Superior temporal gyrus (tissue), 1 donor: Measurements from ENCODE around the gene KRT2.

Source experiments
- DNase-seq: peaks from one replicate; pipeline ENCODE4 v3.0.0-alpha.2; 2016; ENCODE audit errors: extremely low spot score

The KRT2 gene

GRCh38 chr12:52663420-52663819, 11.4 kb upstream of the KRT2 start:
- no peak for DNase-seq

- no peak for DNase-seq
Observed at GRCh38 chr12:52662918-52663229, 10.9 kb upstream of the KRT2 start.

GRCh38 chr12:52662093-52662917, 10.3 kb upstream of the KRT2 start:
- DNase-seq, result no peak

- no peak for DNase-seq
Observed at GRCh38 chr12:52661668-52662067, 9.7 kb upstream of the KRT2 start.

GRCh38 chr12:52660934-52661499, 9.0 kb upstream of the KRT2 start:
- no peak for DNase-seq

- no peak for DNase-seq
Observed at GRCh38 chr12:52659951-52660350, 7.9 kb upstream of the KRT2 start.

GRCh38 chr12:52659395-52659794, 7.4 kb upstream of the KRT2 start:
- no peak for DNase-seq

GRCh38 chr12:52658196-52658595, 6.2 kb upstream of the KRT2 start:
- DNase-seq, result no peak

GRCh38 chr12:52657250-52657902, 5.4 kb upstream of the KRT2 start:
- DNase-seq, result no peak

- DNase-seq, result no peak
Observed at GRCh38 chr12:52656616-52657015, 4.6 kb upstream of the KRT2 start.

GRCh38 chr12:52655720-52656124, 3.7 kb upstream of the KRT2 start:
- no peak for DNase-seq

GRCh38 chr12:52655251-52655650, 3.2 kb upstream of the KRT2 start:
- DNase-seq, result no peak

GRCh38 chr12:52650520-52651081, 1.4 kb downstream of the KRT2 start:
- no peak for DNase-seq

GRCh38 chr12:52649066-52649465, 2.9 kb downstream of the KRT2 start:
- no peak for DNase-seq

GRCh38 chr12:52648012-52648550, 3.9 kb downstream of the KRT2 start:
- no peak for DNase-seq

- no peak for DNase-seq
Observed at GRCh38 chr12:52647601-52648000, 4.4 kb downstream of the KRT2 start.

GRCh38 chr12:52646613-52647012, 5.4 kb downstream of the KRT2 start:
- DNase-seq, result no peak

- no peak for DNase-seq
Observed at GRCh38 chr12:52645982-52646381, 6.0 kb downstream of the KRT2 start.

- DNase-seq, result no peak
Observed at GRCh38 chr12:52645120-52645761, 6.8 kb downstream of the KRT2 start.

- DNase-seq, result no peak
Observed at GRCh38 chr12:52644078-52644415, 8.0 kb downstream of the KRT2 start.

GRCh38 chr12:52643233-52644077, 8.6 kb downstream of the KRT2 start:
- no peak for DNase-seq
